Endothelial cell (in vitro differentiated cells): ENCODE measurements around the gene SLC35B4. TPM values are rescaled to one million over a fixed set of nuclear protein-coding genes. Genes with fewer than 3 reads are reported as not detected.

Experiments used
- DNase-seq: peaks from one replicate; pipeline ENCODE4 v3.0.0; 2021; ENCODE audit warnings: low spot score
- H3K27ac Mint-ChIP-seq: one replicate; pipeline ENCODE4 v1.8.0; 2021; ENCODE audit warnings: mixed read lengths, inconsistent platforms; ENCODE audit not compliant: unreplicated experiment
- H3K27me3 Mint-ChIP-seq: one replicate; pipeline ENCODE4 v1.8.0; 2021; ENCODE audit warnings: mild to moderate bottlenecking, moderate library complexity, mixed read lengths, inconsistent platforms; ENCODE audit not compliant: unreplicated experiment
- H3K36me3 Mint-ChIP-seq: one replicate; pipeline ENCODE4 v1.8.0; 2021; ENCODE audit warnings: mild to moderate bottlenecking, low read depth, mixed read lengths, inconsistent platforms; ENCODE audit not compliant: unreplicated experiment
- H3K4me1 Mint-ChIP-seq: one replicate; pipeline ENCODE4 v1.8.0; 2021; ENCODE audit warnings: mild to moderate bottlenecking, mixed read lengths, inconsistent platforms; ENCODE audit not compliant: unreplicated experiment
- H3K4me3 Mint-ChIP-seq: one replicate; pipeline ENCODE4 v1.8.0; 2021; ENCODE audit warnings: mild to moderate bottlenecking, mixed read lengths, inconsistent platforms; ENCODE audit not compliant: unreplicated experiment
- H3K9me3 Mint-ChIP-seq: one replicate; pipeline ENCODE4 v1.8.0; 2021; ENCODE audit warnings: mixed read lengths, inconsistent platforms; ENCODE audit not compliant: unreplicated experiment
- CTCF ChIP-seq: fragments of 200-600 bp; sonication (generic); IDR thresholded peaks from one replicate; pipeline ENCODE4 v1.5.0; 2021; ENCODE audit warnings: antibody characterized with exemption; ENCODE audit not compliant: unreplicated experiment
- total RNA-seq: library from RNA; stranded (reverse); fragmentation: NEBNext Ultra II Directional; extraction: Animal tissue kit (Norgen Biotek cat#: 25700); gene quantifications from one replicate; pipeline ENCODE4 v1.2.1, GENCODE V29; 2021; ENCODE audit not compliant: unreplicated experiment

Gene SLC35B4
- total RNA-seq, 1 donor from 2014 or later, result 34.0 TPM

DNA sequence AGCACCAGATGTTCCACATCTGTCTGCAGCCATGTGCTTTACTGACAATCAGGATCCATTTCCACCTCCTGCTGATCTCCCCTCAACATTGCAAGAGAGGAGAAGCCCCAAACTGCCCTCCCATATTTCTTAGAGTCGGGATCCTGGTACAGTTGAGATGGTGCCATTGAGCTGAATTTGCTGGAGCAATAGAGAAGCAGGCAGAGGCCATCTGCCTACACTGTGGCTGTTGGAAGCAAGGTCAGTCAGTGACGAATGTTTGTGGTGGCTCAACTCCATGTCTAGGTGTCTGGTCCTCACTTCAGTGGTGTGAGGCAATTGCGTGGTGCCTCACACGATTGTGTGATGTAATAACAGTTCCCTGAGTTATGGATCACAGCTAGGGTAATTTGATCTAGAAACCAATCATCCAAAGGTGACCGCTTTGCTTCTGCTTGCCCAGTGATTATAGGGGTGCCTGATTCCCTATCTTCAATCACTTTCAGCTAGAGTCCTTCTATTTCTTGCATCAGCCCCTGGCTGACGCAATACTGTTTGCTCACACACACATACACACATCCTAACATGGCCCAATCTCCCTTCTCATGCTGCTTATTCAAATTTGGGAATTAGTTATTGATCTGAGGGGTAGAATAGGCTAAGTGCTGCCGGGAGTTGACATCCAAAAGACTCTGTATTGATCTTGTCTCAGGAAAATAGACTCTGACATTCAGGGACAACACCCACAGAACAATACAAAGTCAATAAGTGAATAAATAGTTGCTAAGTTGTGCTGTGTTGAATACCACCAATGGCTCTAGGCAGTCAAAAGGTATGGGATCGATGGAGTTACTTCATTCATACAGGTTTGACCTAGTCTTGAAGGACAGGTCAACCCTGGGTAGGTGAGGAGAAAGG, 46.1 kb upstream of the SLC35B4 start:
- no peaks in the 10 kb centered on the region for H3K36me3 Mint-ChIP-seq
- H3K27ac Mint-ChIP-seq, result no peak overlapping the region
- no peaks in the 10 kb centered on the region for H3K9me3 Mint-ChIP-seq
- H3K4me3 Mint-ChIP-seq, result no peak overlapping the region
- H3K27me3 Mint-ChIP-seq, result peaks cover 5% of the 10 kb centered on the region
- DNase-seq, result no peak
- TF ChIP-seq CTCF, result no peak
- no peaks in the 10 kb centered on the region for H3K4me1 Mint-ChIP-seq

DNA sequence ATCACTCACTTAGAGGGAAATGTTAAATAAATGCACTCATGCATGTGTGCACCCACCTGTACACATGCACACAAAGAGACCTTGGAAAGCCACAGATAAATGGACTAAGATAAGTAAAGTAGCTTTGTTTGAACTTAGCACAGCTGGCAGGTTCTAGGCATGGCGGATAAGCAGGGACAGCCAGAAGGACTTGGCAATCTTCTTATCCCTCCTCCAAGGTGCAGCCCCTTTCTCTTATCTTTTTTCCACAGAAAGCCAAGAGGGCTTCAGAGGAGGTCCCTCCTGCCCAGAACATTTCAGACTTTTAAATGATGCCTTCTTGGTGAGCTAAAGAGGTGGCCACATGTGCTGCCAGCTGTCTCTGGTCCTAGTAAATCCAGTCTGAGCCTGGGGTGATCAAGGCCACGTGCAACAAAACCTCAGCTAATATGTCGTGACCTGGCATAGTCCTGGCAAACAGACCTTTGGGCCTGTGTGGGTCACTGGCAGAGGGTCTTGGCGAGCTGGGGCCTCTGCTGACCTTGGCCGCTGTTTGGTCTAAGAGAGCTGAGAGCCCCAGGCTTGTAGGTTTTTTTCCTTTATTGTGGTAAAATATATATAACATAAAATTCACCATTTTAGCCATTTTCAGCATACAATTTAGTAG, 43.2 kb upstream of the SLC35B4 start:
- no peak for DNase-seq
- Mint-ChIP-seq H3K9me3 (no peaks in the 10 kb centered on the region), H3K27ac (no peak overlapping the region), H3K36me3 (no peaks in the 10 kb centered on the region), H3K4me1 (no peaks in the 10 kb centered on the region), H3K4me3 (no peak overlapping the region), H3K27me3 (peaks cover 5% of the 10 kb centered on the region)
- no peak for TF ChIP-seq CTCF

DNA sequence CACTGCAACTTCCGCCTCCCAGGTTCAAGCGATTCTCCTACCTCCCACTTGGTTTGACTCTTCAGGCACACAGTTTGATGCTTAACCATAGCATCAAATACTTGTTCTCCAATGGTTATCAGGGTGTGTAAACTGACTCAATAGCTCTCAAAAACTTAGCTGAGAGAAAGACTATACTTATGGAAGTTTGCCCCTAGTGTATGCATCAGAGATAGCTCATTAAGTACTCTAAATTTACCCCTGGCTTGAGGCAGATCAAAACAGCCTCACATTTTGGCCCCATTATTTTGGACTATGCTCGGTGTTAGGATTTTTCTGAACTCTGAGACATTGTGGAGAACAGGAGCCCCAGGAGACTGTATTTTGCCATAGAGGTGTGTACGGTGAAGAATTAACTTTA, 40.8 kb upstream of the SLC35B4 start:
- no peaks in the 10 kb centered on the region for H3K4me1 Mint-ChIP-seq
- H3K27ac Mint-ChIP-seq, result no peak overlapping the region
- peaks cover 5% of the 10 kb centered on the region for H3K27me3 Mint-ChIP-seq
- H3K4me3 Mint-ChIP-seq, result no peak overlapping the region
- no peaks in the 10 kb centered on the region for H3K36me3 Mint-ChIP-seq
- no peak for TF ChIP-seq CTCF
- H3K9me3 Mint-ChIP-seq, result no peaks in the 10 kb centered on the region
- no peak for DNase-seq

DNA sequence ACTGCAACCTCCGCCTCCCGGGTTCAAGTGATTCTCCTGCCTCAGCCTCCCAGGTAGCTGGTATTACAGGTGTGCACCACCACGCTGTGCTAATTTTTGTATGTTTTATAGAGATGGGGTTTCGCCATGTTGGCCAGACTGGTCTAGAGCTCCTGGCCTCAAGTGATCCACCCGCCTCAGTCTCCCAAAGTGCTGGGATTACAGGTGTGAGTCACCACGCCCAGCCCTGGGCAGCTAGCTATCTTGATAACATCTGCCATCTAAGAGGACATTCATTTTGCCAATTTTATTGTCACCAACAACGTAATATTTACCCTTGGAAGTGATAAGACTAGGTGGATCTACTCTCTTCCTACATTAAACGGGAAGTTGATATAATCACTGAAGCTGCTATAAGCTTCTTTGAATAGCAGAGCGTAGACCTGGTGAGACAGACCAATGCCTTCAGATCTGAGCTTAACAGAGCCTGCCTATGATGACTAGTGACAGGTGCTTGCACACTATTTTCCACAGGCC, 39.7 kb upstream of the SLC35B4 start:
- Mint-ChIP-seq H3K36me3 (no peaks in the 10 kb centered on the region), H3K4me3 (no peak overlapping the region), H3K4me1 (no peaks in the 10 kb centered on the region), H3K27ac (no peak overlapping the region), H3K27me3 (peaks cover 4% of the 10 kb centered on the region), H3K9me3 (no peaks in the 10 kb centered on the region)
- no peak for TF ChIP-seq CTCF
- DNase-seq, result no peak

GRCh38 chr7:134355927-134356326, 39.2 kb upstream of the SLC35B4 start:
- Mint-ChIP-seq H3K36me3 (no peaks in the 10 kb centered on the region), H3K27ac (no peak overlapping the region), H3K27me3 (peaks cover 2% of the 10 kb centered on the region), H3K4me3 (no peak overlapping the region), H3K4me1 (no peaks in the 10 kb centered on the region), H3K9me3 (no peaks in the 10 kb centered on the region)
- no peak for TF ChIP-seq CTCF
- DNase-seq, result no peak
